GM10847 (cell line): ENCODE results near the gene ABHD16A.

Experiments
- POLR2A ChIP-seq: IDR thresholded peaks from 2 replicates; pipeline ENCODE4 v1.6.1; 2011; ENCODE audit not compliant: insufficient read length; ENCODE audit errors: extremely low read depth

The ABHD16A gene

GRCh38 chr6:31723980-31724691 lies 21.0 kb upstream of the ABHD16A start:
- TF ChIP-seq POLR2A, result no peak

- TF ChIP-seq POLR2A, result no peak
Measured at GRCh38 chr6:31723245-31723979, 20.3 kb upstream of the ABHD16A start, which contains the start of gene MPIG6B. Gene MPIG6B, plus strand, starts transcription at chr6:31723373. Its CDS starts 11 bp downstream, at chr6:31723384.

GRCh38 chr6:31722173-31722572 lies 19.0 kb upstream of the ABHD16A start:
- TF ChIP-seq POLR2A, result no peak

DNA sequence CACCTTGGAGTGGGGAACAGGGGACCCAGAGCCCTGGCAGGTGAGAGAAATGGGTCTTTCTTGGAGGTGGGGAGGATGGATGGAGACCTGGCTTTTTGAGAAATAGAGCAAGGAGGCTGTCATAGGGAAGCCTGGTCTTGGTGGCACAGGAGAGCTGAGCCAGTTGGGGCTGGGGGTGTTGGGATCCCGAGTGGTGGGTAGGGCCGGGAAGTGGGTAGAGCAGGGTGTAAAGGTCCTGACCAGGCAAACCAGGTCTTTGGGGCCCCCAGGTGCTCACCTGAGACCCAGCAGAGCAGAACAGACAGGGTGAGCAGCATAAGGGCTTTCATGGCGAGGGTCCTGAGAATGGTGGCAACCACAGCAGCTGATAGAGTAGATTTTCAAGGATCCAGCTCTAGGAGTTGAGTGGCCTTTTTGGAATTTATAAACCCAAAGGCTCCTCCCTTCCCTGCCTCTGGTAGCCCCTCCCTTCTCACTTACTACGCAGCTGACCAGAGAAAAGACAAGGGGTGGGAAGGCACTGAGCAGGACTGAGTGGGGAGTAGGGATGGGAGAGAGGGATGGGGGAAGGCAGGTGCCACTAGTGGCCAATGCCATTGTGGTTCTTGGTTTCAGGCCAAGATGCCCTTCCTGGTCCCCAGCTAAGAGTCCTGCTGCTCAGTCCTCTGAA lies 18.4 kb upstream of the ABHD16A start, which contains the start of gene LY6G6C:
LY6G6C (minus strand) TSS at position 396 of the 670 bp plus-strand sequence; CDS start at position 329, 67 bp downstream.
- no peak for TF ChIP-seq POLR2A

DNA sequence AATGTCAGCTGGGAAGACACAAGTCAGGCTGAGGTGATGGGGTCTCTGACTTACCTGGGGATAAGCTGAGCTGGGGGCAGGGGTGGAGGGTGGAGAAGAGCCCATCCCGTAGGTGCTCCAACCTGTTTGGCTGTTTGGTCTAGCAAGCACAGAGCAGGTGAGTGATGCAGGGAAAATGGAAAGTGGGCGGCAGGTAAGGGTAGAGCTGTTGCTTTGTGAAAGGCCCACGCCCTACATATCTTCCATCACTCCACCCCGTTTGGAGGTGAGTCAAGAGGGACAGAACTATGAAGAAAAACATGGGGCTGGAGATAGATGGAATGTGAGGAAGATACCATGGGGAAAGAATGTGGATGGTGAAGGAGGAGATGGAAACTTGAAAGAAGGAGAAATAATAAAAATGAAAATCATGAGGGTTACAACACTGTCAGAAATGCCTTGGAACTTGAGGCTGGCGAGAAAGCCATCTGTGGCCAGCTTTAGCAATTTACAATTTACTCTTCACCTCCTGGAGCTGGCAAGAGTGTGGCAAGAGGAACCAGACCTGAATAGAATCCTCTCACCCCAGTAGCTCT lies 17.2 kb upstream of the ABHD16A start:
- TF ChIP-seq POLR2A, result no peak

GRCh38 chr6:31719001-31719400 lies 15.9 kb upstream of the ABHD16A start:
- no peak for TF ChIP-seq POLR2A

DNA sequence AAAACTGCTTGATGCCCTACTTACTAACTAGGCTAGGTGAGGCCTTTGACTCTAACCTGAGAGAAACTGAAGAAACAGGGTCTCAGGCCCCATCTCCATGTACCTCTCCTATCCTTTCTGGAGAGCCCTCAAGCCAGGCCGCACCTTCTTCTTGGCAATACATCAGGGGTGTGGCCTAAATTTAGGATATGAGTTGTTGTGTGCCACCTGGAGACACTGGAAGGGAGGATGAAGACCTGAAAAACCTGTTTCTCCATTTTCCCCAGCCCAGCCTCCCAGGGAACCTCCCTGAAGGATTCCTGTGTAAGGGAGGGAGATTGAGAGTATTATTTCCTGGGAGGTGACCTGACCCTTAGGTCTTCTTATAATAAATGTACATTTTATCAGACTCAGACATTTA lies 15.1 kb upstream of the ABHD16A start:
- TF ChIP-seq POLR2A, result no peak

GRCh38 chr6:31717499-31718222 lies 14.5 kb upstream of the ABHD16A start:
- TF ChIP-seq POLR2A, result no peak

DNA sequence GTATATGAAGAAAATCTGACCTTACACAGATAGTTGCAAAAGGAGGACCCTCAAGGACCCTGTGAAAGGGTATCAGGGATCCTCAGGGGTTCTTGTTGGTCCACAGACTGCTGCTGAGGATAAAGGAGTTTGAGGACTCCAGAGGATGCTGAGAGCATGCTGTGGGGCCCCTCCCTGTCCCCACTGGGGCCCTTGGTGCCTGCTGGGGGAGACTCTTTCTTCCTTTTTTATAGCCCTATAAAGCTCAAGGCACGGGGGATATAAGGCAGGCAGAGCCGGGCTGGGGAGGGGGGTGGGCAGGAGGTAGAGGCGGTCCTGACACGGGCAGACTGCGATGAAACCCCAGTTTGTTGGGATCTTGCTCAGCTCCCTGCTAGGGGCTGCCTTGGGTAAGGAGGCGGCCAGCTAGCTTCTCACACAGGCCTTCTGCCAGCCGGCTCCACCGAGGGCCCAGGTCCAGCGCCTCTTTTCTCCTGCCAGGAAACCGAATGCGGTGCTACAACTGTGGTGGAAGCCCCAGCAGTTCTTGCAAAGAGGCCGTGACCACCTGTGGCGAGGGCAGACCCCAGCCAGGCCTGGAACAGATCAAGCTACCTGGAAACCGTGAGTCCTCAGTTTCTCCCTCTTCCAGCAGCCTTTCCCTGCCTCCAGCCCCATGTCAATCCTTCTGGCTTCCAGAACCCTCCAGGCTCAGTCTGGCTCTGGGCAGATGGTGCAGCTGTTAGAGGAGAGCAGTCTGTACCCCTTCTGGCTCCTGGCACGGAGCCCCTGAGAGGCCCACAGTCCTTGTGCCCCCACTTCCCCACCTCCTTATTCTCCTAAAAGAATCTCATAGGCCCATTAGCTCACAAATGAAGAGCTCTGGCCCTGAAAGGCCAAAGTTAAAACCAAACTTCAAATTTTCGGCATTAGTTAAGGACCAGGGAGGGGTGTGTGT lies 12.2 kb upstream of the ABHD16A start, which contains the start of gene LY6G6D:
LY6G6D (plus strand) TSS at position 327 of the 937 bp plus-strand sequence; CDS start at position 335, 8 bp downstream.
- no peak for TF ChIP-seq POLR2A

GRCh38 chr6:31713991-31714684 lies 11.0 kb upstream of the ABHD16A start:
- no peak for TF ChIP-seq POLR2A

- no peak for TF ChIP-seq POLR2A
Measured at GRCh38 chr6:31713465-31713864, 10.3 kb upstream of the ABHD16A start.

DNA sequence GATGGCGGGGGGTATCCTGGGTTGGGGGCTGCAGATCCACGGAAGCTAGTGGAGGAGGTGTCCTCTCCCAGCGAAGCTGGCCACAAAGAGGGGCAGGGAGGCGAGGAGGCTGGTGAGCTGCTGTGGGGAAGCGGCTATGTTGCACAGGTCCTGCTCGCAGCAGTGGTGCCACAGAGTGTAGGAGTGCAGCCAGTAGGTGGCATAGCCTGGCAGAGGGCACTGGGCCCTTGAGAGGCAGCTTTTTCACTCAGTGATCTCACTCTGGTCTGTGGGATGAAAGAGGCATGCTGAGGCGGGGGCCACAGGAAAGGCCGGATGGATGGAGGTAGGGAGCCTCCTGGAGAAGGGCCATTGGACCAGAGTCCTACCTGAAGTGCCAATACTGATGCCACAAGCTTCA lies 9.2 kb upstream of the ABHD16A start:
- no peak for TF ChIP-seq POLR2A

GRCh38 chr6:31711233-31711632 lies 8.1 kb upstream of the ABHD16A start:
- TF ChIP-seq POLR2A, result no peak

DNA sequence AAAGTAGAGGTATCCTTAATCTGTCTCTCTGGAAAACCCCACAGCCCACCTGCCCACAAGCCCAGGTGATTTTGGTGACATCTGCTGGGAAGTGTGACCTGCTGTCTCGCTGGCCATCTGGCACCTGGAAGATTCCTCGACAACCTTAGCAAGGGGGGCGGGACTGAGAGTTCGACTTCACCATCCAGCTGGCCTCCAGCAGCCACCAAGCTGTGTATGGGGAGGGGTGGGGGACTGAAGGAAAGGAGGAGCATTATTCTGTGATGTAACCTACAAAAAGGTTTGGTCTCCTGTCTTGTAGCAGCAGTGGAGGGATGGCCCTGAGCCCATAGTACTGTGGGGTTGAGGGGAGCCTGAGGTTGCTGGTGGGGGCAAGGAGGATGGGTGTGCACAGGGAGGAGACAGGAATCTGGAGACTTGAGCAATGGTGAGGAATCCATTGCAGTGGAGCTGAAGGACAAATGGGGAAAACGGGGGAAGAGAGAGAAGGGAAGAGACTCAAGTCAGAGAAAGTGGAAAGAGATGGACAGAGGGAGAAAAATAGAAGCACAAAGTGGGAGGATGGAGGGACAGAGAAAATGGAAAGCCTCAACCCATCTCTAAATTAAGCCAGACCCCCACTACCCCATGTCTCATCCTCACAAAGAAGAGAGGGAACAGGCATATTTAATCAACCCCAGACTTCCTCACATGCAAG lies 7.5 kb upstream of the ABHD16A start:
- no peak for TF ChIP-seq POLR2A
